Inflammatory macrophage treated with lipopolysaccharide for 1 hour (primary cell): ENCODE results near the gene KLHL42.

Source experiments
- DNase-seq, 2 donors: peaks; one replicate each; pipeline ENCODE4 v3.0.0-alpha.2; 2020 to 2022

KLHL42 gene

GRCh38 chr12:27781680-27782079 is 1.6 kb downstream of the KLHL42 start:
- no peak for DNase-seq

- no peak for DNase-seq
Measured at GRCh38 chr12:27782481-27782880, 2.4 kb downstream of the KLHL42 start.

GRCh38 chr12:27785882-27786570 is 6.0 kb downstream of the KLHL42 start:
- peak; percentile 24 to 32 for DNase-seq

DNA sequence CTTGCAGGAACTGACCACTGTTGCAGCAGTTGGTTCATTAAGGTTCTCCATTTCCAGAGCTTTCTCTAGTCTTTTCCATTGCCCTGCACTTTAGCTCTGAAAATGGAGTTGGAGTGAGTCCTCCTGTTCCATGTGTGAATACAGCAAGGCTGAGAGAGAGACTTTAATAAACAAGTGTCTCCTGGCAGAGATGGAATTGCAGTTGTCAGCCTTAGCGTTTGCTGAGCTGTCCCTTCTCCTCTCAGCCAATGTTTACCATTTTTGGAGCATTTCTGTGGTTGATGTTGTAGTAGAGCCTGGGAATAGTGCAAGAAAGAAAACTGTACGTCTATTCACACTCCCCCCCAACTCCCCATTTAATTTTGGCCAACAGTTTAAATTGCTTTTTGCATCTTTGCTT is 7.5 kb downstream of the KLHL42 start:
- DNase-seq: no peak

GRCh38 chr12:27790179-27790578 is 10.1 kb downstream of the KLHL42 start:
- DNase-seq: no peak

DNA sequence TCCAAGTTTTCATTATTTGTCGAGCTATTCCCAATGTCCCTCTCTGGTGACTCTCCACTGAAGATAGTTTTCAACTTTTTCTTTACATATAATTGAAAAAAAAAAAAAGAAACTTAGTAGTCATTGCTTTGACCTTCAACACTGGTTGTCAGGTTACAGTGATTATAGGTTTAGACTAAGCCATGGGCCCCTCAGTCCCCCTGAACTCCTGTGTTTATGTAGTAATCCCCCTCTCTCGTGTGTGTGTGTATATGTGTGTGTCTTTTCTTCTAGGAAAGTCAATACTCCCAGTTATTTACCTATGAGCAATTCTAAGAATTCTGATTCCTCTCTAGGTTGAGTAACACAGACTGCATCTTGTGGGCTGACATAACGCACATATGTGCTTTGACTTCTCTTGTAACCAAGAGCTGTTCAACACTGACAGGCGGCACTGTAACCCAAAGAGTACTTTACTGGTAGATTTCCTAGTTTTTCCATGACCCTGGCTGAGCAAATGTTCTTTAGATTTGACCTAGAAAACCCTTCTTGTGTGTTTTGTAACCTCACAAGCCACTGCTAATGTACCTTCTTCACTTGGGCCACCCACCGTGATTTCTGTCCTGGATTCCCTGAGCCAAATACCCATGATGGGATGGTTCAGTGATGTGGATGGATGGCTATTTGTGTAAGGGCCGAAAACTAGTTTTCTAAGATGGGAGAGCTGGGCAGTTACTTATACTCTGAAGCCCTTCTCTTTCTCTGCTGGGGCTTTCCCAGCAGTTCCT is 15.0 kb downstream of the KLHL42 start:
- no peak for DNase-seq

DNA sequence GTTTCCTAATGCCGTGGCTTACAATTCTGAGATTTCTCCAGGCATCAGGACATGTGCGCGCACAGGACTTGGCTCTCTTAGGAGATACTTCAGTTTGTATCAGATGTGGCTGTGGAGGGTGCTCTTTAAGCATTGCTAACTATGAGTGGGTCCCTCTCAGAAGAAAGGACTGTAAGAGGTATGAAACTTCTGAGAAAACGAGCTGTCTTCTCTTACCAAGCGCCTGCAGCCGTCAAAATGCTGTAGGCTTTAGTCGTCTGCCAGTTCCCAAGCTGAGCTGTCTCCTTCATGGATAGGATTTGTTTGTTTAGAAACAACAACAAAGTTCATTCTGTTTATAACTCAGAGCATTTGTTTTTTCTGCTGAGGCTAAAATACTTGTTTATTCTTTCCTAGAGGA is 16.1 kb downstream of the KLHL42 start:
- DNase-seq: no peak

- DNase-seq: no peak
Measured at GRCh38 chr12:27797301-27798025, 17.4 kb downstream of the KLHL42 start.

GRCh38 chr12:27800819-27801218 is 20.8 kb downstream of the KLHL42 start:
- DNase-seq: no peak

DNA sequence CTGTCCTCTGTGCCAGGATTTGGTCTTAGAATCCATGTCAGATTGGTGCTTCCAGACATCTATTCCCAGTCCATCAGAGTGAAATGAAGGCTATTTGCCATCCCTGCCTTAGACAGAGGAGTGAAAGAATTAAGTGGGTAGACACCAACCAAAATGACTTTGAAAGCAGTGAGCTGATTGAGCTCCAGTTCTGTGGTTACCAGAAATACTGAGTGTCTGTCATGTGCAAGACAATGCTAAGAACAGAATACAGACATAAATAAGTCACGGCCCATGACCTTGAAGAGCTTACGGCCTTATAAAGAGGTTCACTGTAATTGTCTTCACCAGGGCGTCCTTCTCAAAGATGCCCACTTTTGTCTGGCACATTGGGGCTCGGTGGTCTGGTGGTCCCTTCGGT is 21.6 kb downstream of the KLHL42 start:
- no peak for DNase-seq

- no peak for DNase-seq
Measured at GRCh38 chr12:27802511-27802910, 22.5 kb downstream of the KLHL42 start.

DNA sequence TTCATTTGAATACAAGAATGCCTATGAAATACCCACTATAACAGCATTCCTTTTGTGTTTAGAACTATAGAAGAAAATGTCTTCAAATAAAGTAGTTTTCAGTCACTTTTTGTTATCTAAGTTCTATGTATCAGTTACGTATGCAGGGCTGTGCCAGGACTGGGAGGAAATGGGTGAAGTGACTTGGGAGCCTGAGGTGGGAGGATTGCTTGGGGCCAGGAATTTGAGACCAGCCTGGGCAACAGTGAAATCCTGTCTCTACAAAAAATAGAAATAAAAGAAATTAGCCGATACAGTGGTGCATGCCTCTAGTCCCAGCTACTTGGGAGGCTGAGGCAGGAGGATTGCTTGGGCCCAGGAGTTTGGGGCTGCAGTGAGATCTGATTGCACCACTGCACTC is 22.9 kb downstream of the KLHL42 start:
- no peak for DNase-seq

- DNase-seq: no peak
Measured at GRCh38 chr12:27805238-27805637, 25.2 kb downstream of the KLHL42 start.

GRCh38 chr12:27806259-27806658 is 26.2 kb downstream of the KLHL42 start:
- no peak for DNase-seq

GRCh38 chr12:27807063-27807703 is 27.1 kb downstream of the KLHL42 start:
- DNase-seq: no peak

DNA sequence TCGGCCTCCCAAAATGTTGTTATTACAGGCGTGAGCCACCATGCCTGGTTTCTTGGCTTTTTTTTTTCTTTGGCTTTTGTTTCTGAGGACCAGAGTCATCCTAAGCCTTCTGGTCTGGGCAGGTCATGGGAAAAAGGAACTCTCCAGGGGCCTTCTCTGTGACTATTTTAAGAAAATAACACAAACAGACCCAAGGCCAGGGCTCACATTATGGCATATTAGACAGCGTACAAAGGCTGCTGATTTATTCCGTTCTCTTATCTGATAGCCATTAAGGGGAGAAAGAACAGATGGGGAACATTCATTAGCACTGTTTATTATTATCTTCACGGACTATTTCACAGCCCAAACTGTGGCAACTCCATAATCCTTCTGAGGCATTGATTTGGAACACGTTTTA is 28.8 kb downstream of the KLHL42 start:
- no peak for DNase-seq

- no peak for DNase-seq
Measured at GRCh38 chr12:27810756-27811155, 30.7 kb downstream of the KLHL42 start.

- DNase-seq: no peak
Measured at GRCh38 chr12:27812502-27812901, 32.5 kb downstream of the KLHL42 start.

- DNase-seq: peak in 1 of 2 donors; percentile 6
Measured at GRCh38 chr12:27814411-27814810, 34.4 kb downstream of the KLHL42 start.

DNA sequence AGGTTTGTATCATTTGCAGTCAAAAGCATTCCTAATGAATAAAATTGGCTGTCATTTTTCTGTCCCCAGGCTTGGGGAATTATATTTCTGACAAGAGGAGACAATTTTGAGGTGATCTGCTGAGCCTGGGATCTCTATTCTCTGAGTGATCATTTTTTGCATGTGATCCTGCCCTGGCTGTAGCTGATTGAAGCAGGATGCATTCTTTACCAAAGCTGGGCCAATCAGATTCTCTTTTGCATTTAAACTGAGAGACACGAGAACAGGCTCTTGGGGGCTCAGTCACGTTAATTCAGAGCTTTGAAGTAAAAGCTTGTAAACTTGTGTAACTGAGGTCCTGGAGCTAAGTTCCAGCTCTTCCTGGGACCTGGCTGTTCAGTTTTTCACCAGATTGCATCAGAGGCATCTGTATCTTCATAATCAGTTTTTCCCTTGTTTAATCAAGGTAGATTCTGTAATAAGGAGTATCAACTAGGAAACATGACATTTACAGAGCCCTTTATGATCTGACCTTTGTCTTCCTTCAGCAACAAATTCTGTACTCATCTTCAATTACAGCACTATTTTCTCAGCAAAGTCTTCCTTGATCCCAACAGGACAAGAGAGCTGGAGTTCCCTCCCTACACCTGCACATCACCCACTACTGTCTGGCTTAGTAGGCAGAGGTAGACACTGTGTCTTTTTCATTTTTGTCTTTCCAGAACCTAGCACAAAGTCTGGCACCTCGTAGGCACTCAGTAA is 35.0 kb downstream of the KLHL42 start:
- DNase-seq: no peak

DNA sequence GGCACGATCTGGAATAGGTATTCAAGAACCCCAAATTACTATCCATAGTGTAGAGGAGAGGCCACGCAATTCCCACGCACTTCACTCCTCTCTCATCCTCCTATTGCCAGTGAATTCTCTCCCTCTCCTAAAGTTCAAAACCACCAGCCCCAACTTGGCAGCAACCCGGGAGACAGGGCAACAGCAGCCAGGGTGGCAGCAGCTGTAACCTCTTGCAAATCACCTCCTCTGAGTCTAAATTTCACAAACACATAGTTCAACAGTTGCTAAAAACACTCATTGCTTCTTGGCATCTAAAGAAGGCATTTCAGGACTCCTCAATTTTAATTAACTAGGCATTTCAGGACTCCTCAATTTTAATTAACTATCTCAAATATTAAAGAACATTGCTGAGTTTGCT is 37.7 kb downstream of the KLHL42 start:
- DNase-seq: no peak

DNA sequence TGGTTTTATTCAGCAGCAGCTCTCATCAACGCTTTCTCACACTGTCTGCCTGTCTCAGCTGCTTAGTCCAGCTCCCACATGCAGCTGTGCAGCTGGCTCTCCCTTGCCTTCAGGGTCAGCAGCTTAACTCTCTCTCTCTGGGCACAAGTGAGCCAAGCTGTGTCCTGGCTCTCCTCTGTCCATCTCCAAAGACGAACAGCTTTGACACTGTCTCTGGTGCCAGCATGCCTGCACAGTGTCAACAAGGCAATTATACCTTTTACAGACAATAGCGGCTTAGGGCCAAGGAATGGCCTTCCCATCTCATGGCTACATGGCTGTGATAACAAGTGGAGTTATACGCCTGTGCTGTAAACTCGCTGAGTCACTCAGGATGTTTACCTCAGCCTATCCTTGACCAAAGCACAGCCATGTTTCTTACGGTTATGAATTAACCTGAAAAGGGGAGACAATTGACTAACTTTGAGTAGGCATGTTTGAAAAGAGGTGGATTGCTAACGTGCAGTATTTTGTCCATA is 38.4 kb downstream of the KLHL42 start:
- DNase-seq: no peak
